GM21447 (cell line): ENCODE results near the gene KDM4C.
"Not testable (repeated sequence)": the region's sequence is repeated elsewhere in the genome, so short reads cannot be mapped to it uniquely, and the experiment has no call there.

Experiments
- ATAC-seq: cut with Tn5 transposase; IDR thresholded peaks from one replicate; pipeline ENCODE4 v1.9.1; 2021; ENCODE audit not compliant: unreplicated experiment

Gene KDM4C

DNA sequence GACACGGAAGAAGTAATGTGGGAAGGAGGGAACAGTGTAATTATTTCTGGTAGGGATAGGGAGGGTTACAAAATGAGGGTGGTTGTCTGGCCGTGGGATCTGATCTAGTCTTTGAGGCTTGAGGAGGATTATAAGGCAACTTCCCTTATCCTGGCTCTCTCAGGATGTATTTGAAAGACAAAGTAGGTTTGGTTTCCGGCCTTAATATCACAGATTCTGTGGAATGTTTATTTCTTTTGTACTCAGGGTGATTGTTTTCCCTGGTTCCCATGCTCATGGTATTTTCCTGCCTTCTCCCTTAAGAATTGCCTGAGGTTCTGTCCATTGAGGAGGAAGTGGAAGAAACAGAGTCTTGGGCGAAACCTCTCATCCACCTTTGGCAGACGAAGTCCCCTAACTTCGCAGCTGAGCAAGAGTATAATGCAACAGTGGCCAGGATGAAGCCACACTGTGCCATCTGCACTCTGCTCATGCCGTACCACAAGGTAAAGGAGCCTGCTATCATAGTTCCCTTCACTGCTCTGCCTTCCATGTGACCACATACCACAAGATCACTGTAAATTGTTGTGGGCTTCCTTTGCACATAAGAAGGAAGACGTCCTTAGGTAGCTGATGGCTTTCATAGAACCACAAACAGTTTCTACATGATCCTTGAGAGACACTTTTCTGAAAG lies 253.8 kb downstream of the KDM4C start:
- ATAC-seq = peak; percentile 57

DNA sequence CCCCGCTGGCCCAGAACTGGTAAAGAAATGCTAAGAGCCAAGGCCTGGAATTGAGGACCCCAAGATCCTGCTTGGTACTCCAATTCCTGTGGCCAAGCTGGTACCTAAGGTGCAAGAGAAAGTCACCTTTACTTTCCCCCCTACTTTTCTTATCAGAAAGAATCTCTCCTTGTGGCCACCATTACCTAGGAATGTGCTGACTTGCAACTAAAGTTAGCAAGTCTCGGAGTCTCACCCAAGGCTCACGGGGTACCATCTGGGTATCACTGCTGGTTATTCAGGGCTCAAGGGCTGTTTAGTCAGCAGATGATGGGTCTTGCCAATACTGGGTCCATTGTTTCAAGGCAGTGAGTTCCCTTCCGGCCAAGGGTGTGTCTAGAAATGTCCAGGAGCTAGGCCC lies 270.2 kb downstream of the KDM4C start:
- no peak for ATAC-seq

DNA sequence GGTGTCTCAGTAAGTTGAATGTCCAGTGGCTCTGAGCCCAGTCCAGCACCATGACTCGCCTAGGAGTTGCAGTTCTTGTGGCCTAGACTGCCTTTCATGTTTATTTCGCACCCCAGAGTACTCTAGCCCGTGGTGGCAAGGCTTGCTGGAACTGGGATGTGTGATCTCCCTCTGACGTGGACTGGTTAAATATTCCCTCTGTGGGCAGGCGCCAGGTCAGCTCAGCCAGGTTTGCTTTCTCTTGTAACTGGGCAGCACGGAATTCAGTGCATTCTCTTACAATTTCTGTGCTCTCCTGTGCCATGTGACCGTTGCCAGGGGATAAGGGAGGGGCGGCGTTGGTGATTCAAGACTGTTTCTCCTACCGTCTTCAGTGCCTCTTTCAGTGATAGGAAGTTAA lies 270.8 kb downstream of the KDM4C start:
- no peak for ATAC-seq

DNA sequence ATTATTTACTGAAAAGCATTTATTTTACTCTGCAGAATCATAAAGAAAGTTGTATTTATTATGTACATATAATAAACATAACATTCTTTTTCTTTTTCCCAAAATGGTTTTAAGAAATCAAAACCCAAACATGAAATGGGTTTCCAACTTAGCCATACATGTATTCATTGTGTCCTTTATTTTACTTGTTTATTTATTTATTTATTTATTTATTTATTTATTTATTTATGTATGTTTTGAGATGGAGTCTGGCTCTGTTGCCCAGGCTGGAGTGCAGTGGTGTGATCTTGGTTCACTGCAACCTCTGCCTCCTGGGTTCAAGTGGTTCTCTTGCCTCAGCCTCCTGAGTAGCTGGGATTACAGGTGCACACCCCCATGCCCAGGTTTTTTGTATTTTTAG lies 273.2 kb downstream of the KDM4C start:
- not testable (repeated sequence) for ATAC-seq

DNA sequence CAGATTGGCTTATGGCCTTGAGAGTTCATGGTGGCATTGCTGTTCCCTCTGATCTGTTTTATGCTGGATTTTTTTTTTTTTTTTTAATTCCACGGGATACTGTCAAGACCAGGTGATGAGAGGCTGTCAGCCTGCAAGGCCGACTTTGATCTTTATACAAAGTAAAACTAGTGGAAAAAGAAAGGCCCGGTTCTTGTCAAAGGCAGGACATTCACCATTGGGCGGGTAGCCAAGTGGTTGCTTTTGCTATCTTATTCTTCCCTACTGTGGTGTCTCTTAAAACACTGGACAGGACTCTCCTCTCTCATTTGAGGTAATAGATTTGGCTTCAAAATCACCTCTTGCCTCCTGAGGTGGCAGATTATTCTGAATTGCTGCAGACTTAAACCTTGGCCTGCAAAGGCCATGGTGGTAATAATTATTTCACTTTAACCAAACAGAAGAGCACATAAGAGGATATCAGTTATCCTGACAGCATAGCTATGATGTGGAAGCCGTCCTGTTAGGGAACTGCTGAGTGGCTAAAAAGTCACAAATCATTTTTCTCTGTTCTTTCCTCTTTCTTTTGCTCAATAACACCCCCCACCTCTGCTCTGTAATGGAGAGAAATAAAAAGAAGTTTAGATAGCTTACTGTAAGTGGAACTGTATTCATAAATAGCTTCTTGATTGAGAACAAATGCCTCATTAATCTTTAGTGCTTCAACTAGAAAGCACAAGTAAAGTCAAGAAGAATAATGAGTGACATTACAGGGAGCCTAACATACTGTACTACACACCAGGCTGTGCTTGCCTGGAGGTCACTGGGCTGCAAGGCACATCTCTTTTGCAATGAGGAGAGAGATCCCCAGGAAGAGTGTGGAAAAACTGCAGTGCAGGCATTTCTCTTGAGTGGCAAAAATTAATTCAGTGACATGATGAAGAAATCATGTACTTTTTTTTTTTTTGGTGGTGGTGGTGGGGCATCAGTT lies 275.6 kb downstream of the KDM4C start:
- no peak for ATAC-seq

DNA sequence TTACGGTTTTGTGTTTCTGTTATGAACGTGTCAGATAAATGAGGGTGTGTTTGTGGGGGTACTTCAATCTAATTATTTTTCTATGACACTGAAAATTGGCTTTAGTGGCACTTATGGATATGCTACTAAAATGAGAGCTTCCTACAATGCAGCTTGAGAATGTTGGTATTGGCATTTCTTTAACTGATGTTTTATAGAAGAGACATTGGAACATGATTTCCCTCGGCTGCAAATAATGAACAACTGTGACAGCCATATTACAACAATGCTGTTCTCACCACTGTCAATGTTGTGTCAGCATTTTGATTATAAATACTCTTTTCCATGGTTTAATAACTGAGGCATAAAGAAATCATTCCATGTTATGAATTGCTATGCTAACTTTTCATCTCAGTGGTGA lies 279.4 kb downstream of the KDM4C start:
- no peak for ATAC-seq

DNA sequence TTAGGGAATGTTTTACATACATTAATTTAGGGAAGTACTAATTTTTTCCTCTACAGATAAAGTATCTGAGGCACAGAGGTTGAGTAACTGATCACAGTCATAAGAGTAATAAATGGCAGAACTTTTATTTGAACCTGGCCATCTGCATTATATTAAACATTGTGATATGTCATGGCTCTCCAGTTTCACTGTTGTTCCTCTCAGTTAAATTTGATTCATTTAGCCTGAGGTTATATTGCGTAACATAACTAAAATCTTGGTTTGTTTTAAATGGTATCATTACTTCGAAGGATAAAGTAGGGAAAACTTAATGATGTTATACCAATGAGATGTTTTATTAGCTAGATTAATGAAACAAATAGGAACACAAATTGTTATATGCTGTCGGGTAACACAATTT lies 284.4 kb downstream of the KDM4C start:
- ATAC-seq = no peak

DNA sequence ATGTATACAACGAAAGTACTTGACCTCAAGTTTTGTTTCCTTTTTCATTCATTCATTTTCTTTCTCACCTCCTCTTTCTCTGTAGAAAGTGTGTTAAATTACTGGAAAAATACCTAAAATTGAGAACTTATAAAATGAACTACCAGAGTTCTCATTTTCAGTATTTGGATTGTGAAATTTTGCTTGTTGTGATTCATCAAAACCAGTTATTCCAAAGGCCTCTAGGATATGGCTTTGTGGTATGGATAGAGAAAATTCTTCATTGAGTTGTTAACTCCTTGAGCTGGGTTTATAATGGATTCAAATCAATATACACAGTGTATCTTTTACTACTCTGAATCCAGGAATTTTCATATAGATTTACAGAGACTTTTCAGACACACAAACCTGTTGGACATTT lies 287.6 kb downstream of the KDM4C start:
- no peak for ATAC-seq

DNA sequence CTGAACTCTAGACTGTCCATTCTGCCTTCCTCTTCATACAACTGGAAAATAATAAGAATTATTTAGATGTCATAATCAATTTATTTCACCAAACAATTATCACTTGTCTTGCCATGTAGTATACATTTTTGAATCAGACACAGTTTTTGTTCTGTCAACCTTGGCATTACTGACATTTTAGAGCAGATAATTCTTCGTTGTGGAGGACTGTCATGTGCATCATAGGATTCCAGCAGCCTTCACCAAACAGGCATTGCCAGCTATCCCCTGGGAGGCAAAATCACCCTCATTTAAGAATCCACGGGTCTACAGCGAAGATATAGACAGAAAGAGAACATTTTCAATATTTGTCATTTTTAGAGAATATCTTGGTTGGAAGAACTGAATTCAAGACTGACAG lies 293.9 kb downstream of the KDM4C start:
- ATAC-seq = no peak

DNA sequence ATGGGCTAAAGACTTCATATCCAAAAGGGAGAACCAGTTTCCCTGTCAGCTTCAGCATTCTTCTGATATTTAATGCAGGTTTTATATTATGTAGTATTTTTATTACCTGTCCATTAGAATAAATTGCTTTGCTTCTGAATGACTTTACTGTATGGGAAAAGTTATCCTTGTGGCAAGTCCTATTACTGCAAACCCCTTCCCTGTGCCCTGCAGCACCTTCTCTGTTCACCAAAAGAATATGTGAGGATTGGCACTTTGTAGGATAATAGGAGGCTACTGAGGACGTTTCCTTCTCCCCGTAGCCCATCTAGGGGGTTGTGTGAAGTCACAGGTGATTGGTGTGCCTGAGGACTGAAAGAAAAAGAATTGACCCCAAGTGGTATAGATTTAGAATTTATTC lies 296.1 kb downstream of the KDM4C start:
- ATAC-seq = no peak

DNA sequence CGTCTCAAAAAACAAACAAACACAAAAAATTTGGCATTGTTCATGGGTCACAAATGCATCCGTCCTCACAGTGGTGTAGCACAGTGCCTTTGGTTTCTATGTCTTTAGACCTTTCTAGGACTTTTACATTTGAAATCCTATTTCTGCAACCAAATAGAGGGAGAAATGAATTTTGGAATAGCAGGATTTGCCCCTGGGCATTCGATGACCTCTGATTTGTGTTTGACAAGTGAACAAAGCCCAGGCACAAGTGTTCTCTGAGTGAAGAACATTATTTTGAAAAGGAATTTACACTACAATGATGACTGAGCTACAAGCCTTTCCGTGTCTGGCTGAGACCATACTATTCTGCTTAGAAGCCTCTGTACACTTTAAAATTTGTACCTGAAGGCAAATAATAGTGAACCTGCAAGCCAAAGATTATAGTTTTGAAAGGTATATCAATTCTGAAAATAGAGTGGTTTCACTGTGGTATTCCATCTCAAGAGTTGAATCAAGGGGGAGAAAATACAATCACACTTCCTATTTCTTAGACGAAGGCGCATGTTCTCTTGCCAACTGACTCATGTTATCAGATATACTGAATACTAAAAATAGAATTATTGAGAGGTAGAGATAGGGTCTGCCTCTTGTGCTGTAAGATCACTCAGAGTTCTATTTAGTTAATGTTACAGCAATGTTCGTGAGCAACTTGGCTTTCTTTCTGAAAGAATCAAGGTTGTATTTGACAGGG lies 297.6 kb downstream of the KDM4C start:
- no peak for ATAC-seq

DNA sequence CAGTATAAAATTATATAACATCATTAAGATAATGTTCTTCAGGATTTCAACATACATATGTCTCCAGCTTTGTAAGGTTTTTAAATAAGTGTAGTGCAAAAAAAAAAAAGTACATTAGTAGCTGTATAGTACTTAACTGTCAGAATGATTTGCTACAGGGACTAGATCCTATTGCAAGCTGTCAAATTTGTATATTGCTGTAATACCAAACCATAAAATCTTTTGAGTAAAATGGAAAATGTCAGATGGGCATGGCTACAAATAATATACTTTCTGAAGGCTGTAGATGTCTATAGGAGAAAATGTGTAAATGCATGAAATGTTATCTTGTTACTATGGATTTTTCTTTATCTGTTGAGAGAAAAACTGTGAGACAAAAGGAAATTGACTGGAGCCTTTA lies 298.5 kb downstream of the KDM4C start:
- no peak for ATAC-seq

DNA sequence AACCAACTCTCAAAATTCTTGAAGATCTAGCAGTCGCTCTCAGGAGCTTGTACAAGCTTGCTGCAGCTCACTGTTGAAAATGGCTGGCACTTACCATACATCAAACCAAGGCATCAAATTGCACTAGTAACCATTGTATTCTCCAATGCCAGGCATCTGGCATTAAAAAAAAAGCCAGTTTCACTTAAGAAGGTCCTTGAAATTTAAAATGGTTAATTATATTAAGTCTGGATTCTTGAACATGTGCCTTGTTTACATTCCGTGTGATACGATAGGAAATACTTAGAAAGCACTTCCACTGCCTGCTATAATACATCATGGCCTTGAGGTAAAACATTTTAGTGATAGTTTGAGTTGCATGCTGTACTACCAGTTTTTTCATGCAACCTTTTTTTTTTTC lies 300.7 kb downstream of the KDM4C start:
- ATAC-seq = no peak

DNA sequence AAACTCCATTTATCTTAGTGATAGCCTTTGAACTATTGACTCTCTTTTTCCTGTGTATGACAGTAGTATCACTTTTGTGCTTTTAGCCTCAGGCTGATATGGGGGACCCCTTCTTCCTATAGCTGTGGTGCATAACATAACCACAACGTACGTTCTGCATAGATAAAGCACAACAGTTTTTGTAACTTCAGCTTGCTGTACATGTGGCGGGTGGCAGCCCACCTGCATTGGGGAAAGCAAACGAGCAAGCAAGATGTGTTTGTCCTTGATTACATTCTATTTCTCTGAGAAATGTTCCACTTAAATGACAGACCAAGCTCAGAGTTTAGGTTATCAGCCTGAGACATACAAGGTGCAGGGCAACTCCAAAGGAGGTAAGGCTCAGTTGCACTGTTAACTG lies 309.4 kb downstream of the KDM4C start:
- ATAC-seq = no peak

DNA sequence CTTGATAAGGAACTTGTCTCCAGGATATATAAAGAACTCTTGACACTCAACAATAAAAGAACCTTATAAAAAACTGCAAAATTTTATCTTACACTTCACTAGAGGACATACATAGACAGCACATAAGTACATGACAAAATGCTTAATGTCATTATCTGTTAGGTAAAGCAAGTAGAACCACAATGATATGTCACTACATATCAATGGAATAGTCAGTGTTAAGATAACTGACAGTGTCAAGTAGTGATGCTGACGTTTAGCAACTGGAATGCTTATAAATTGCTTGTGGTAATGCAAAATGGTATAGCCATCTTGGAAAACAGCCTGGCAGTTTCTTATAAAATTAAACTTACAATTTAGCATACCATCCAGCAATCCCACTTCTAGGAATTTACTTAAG lies 314.1 kb downstream of the KDM4C start:
- no peak for ATAC-seq

DNA sequence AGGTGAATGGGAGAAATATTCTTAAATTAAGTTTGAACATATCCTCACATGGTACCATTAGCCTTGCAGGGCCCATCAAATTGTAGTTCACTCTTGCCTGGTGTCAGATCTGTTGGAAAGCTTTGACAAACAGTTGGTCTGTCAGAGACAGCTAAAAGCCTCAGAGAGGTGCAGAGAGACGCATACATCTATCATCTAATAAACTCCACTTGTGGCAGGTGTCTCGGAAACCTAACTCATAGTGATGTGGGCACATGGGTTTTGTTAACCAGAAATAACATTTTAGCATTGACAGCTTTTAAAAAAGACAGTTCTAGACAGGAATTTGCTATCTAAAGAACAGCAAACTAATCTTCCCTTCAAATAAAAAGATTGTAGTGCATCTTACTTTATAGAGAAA lies 315.9 kb downstream of the KDM4C start:
- no peak for ATAC-seq

DNA sequence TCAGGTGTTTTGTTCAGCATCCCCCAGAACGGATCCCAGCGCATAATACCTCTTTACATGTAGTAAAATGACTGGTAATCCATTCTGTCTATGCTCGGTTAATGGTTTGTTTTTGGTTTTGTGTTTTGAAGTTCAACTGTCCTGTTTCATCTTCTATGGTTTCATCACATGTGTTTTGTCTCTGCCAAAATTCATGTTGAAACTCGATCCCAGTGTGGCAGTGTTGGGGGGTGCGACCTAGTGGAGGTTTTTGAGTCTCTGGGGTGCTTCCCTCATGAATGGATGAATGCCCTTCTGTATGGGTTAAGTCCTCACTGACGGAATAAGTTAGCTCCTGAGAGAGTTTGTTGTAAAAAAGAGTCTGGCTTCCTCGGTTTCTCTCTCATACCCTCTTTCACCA lies 317.4 kb downstream of the KDM4C start:
- no peak for ATAC-seq

DNA sequence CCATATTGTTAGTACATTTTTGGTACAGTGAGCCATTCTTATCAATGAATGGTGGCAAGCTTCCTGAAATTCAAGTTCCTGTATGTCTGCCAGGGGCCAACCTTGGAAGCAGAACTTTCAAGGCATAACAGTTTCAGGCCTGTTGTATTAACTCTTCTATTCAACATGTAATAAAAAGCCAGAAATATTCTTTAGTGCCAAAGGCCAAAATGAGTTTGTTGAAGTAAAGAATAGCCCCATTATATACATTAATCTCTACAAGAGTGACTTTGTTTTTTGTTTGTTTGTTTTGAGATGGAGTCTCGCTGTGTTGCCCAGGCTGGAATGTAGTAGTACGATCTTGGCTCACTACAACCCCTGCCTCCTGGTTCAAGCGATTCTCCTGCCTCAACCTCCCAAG lies 321.3 kb downstream of the KDM4C start:
- no peak for ATAC-seq

DNA sequence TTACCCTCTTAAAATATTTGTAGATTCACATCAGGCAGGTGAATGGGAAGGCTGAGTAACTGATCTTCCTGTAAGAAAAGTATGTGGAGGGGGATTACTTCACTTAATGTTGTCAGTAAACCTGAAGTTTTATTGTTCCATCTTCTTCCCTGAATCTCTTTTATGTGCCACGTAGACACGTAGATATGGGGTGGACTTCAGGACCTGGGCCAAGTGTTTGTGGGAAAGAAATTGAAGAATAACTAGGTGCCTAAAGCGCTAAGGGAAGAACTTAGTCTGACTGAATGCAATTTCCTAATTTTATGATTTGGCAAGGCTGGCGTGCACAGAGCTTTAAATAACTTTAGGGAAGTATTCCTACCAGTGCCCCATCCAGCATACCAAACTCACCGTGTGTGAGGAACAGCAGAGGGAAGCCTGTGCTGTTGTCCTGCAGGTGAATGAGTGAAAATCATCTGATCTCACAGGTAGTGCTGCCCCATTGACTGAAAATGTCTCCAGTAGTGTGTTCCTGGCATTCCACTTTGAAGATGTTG lies 323.4 kb downstream of the KDM4C start:
- ATAC-seq = no peak

DNA sequence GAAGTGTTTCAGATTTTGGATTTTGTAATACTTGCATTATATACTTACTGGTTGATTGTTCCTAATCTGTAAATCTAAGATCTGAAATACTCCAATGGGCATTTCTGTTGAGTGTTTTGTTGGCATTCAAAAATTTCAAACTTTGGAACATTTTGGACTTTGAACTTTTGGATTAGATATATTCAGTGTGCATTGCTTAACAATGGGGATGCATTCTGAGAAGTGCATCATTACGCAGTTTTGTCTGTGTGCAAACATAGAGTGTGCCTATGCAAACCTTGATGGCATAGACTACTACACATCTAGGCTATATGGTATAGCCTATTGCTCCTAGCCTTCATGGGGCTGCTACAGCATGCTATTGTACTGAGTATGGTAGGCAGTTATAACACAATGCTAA lies 325.4 kb downstream of the KDM4C start:
- ATAC-seq = no peak

DNA sequence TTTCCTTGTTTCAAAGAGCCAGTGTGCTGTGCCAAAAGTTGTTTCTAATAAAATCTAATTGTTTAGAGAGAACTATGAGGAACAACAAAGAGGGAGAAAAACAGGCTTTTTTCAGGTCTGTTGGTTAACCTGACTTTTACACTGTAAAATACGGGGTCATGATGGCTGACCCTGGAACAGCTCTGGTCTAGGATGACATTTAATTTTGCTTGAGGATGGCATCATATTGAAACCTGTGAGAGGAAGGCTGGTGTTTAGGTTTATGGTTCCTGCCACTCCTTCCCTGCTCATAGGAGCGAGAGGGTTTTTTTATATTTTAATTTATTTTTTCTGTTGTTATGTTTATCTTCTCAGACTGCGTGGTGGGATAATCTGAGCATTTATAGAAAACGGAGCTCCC lies 327.6 kb downstream of the KDM4C start:
- no peak for ATAC-seq

DNA sequence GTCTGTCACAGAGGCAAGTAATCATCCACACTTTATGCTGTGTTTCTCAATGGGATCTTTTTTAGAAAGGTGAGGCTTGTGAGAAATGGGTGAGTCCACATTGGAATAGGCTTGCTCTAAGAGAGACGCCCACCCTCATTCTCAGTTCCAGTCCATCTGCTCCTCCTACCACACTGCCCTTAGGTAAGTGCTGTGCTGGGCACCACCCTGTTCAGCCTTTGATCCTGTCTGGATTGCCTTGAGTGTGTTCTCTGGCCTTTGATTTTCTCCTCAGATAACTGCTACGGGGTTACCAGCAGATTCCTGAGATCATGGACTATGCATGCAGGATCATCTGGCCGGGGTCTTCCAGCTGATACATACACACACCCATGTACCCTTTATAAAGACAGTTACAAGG lies 328.6 kb downstream of the KDM4C start:
- no peak for ATAC-seq
